ENCODE measurements around the gene CLTCL1.

CLTCL1 gene

GRCh38 chr22:19275919-19276600 lies 15.5 kb downstream of the CLTCL1 start:
- no peaks in the 10 kb centered on the region for H3K36me3 ChIP-seq (ENCODE audit: control insufficient read depth in 2 of 2, insufficient read depth in 2 of 2, low read length in 2 of 2)
- H3K9me3 ChIP-seq (ENCODE audit: control insufficient read depth in 2 of 2, low read length in 2 of 2) = no peaks in the 10 kb centered on the region
- H3K9ac ChIP-seq (ENCODE audit: low read depth in 1 of 2, low read length in 2 of 2) = no peak overlapping the region
- H3K27me3 ChIP-seq (ENCODE audit: control insufficient read depth in 2 of 2, insufficient read depth in 2 of 2, low read length in 2 of 2) = no peaks in the 10 kb centered on the region
- peaks cover 0 to 10% of the 10 kb centered on the region in 2 donors for H3K4me1 ChIP-seq (ENCODE audit: control insufficient read depth in 2 of 2, insufficient read depth in 2 of 2, low read length in 2 of 2)
- peak overlapping the region in 1 of 2 donors; percentile 13 for H3K4me3 ChIP-seq (ENCODE audit: low read length in 2 of 2)
- no peak overlapping the region for H3K27ac ChIP-seq (ENCODE audit: low read depth in 2 of 2, low read length in 2 of 2)

GRCh38 chr22:19275513-19275912 lies 16.0 kb downstream of the CLTCL1 start:
- H3K27me3 ChIP-seq (ENCODE audit: control insufficient read depth in 2 of 2, insufficient read depth in 2 of 2, low read length in 2 of 2) = no peaks in the 10 kb centered on the region
- H3K27ac ChIP-seq (ENCODE audit: low read depth in 2 of 2, low read length in 2 of 2) = no peak overlapping the region
- no peaks in the 10 kb centered on the region for H3K9me3 ChIP-seq (ENCODE audit: control insufficient read depth in 2 of 2, low read length in 2 of 2)
- no peak overlapping the region for H3K9ac ChIP-seq (ENCODE audit: low read depth in 1 of 2, low read length in 2 of 2)
- peaks cover 0 to 14% of the 10 kb centered on the region in 2 donors for H3K4me1 ChIP-seq (ENCODE audit: control insufficient read depth in 2 of 2, insufficient read depth in 2 of 2, low read length in 2 of 2)
- H3K36me3 ChIP-seq (ENCODE audit: control insufficient read depth in 2 of 2, insufficient read depth in 2 of 2, low read length in 2 of 2) = no peaks in the 10 kb centered on the region
- H3K4me3 ChIP-seq (ENCODE audit: low read length in 2 of 2) = no peak overlapping the region

- Histone ChIP-seq H3K9ac (ENCODE audit: low read depth in 1 of 2, low read length in 2 of 2) (no peak overlapping the region), H3K9me3 (ENCODE audit: control insufficient read depth in 2 of 2, low read length in 2 of 2) (no peaks in the 10 kb centered on the region), H3K27me3 (ENCODE audit: control insufficient read depth in 2 of 2, insufficient read depth in 2 of 2, low read length in 2 of 2) (no peaks in the 10 kb centered on the region), H3K4me3 (ENCODE audit: low read length in 2 of 2) (no peak overlapping the region), H3K27ac (ENCODE audit: low read depth in 2 of 2, low read length in 2 of 2) (no peak overlapping the region), H3K36me3 (ENCODE audit: control insufficient read depth in 2 of 2, insufficient read depth in 2 of 2, low read length in 2 of 2) (no peaks in the 10 kb centered on the region), H3K4me1 (ENCODE audit: control insufficient read depth in 2 of 2, insufficient read depth in 2 of 2, low read length in 2 of 2) (peaks cover 0 to 14% of the 10 kb centered on the region in 2 donors)
Observed at GRCh38 chr22:19275104-19275503, 16.4 kb downstream of the CLTCL1 start.

- Histone ChIP-seq H3K4me1 (ENCODE audit: control insufficient read depth in 2 of 2, insufficient read depth in 2 of 2, low read length in 2 of 2) (peaks cover 0 to 14% of the 10 kb centered on the region in 2 donors), H3K27me3 (ENCODE audit: control insufficient read depth in 2 of 2, insufficient read depth in 2 of 2, low read length in 2 of 2) (no peaks in the 10 kb centered on the region), H3K9ac (ENCODE audit: low read depth in 1 of 2, low read length in 2 of 2) (no peak overlapping the region), H3K27ac (ENCODE audit: low read depth in 2 of 2, low read length in 2 of 2) (peak overlapping the region in 1 of 2 donors; percentile 41), H3K4me3 (ENCODE audit: low read length in 2 of 2) (no peak overlapping the region), H3K36me3 (ENCODE audit: control insufficient read depth in 2 of 2, insufficient read depth in 2 of 2, low read length in 2 of 2) (no peaks in the 10 kb centered on the region), H3K9me3 (ENCODE audit: control insufficient read depth in 2 of 2, low read length in 2 of 2) (no peaks in the 10 kb centered on the region)
Observed at GRCh38 chr22:19271856-19272535, 19.5 kb downstream of the CLTCL1 start.

- no peak overlapping the region for H3K9ac ChIP-seq (ENCODE audit: low read depth in 1 of 2, low read length in 2 of 2)
- no peaks in the 10 kb centered on the region for H3K27me3 ChIP-seq (ENCODE audit: control insufficient read depth in 2 of 2, insufficient read depth in 2 of 2, low read length in 2 of 2)
- peaks cover 0 to 14% of the 10 kb centered on the region in 2 donors for H3K4me1 ChIP-seq (ENCODE audit: control insufficient read depth in 2 of 2, insufficient read depth in 2 of 2, low read length in 2 of 2)
- H3K4me3 ChIP-seq (ENCODE audit: low read length in 2 of 2) = no peak overlapping the region
- H3K9me3 ChIP-seq (ENCODE audit: control insufficient read depth in 2 of 2, low read length in 2 of 2) = no peaks in the 10 kb centered on the region
- H3K27ac ChIP-seq (ENCODE audit: low read depth in 2 of 2, low read length in 2 of 2) = peak overlapping the region in 1 of 2 donors; percentile 41
- H3K36me3 ChIP-seq (ENCODE audit: control insufficient read depth in 2 of 2, insufficient read depth in 2 of 2, low read length in 2 of 2) = no peaks in the 10 kb centered on the region
Observed at GRCh38 chr22:19271273-19271855, 20.2 kb downstream of the CLTCL1 start.

- H3K36me3 ChIP-seq (ENCODE audit: control insufficient read depth in 2 of 2, insufficient read depth in 2 of 2, low read length in 2 of 2) = no peaks in the 10 kb centered on the region
- no peaks in the 10 kb centered on the region for H3K27me3 ChIP-seq (ENCODE audit: control insufficient read depth in 2 of 2, insufficient read depth in 2 of 2, low read length in 2 of 2)
- peak overlapping the region in 1 of 2 donors; percentile 7 for H3K27ac ChIP-seq (ENCODE audit: low read depth in 2 of 2, low read length in 2 of 2)
- H3K4me1 ChIP-seq (ENCODE audit: control insufficient read depth in 2 of 2, insufficient read depth in 2 of 2, low read length in 2 of 2) = peaks cover 0 to 14% of the 10 kb centered on the region in 2 donors
- H3K9me3 ChIP-seq (ENCODE audit: control insufficient read depth in 2 of 2, low read length in 2 of 2) = peaks cover 0 to 4% of the 10 kb centered on the region in 2 donors
- H3K9ac ChIP-seq (ENCODE audit: low read depth in 1 of 2, low read length in 2 of 2) = no peak overlapping the region
- H3K4me3 ChIP-seq (ENCODE audit: low read length in 2 of 2) = no peak overlapping the region
Observed at GRCh38 chr22:19270873-19271272, 20.6 kb downstream of the CLTCL1 start.

GRCh38 chr22:19266547-19267086 lies 24.9 kb downstream of the CLTCL1 start:
- H3K36me3 ChIP-seq (ENCODE audit: control insufficient read depth in 2 of 2, insufficient read depth in 2 of 2, low read length in 2 of 2) = no peaks in the 10 kb centered on the region
- H3K9ac ChIP-seq (ENCODE audit: low read depth in 1 of 2, low read length in 2 of 2) = no peak overlapping the region
- no peak overlapping the region for H3K27ac ChIP-seq (ENCODE audit: low read depth in 2 of 2, low read length in 2 of 2)
- peaks cover 0 to 8% of the 10 kb centered on the region in 2 donors for H3K4me1 ChIP-seq (ENCODE audit: control insufficient read depth in 2 of 2, insufficient read depth in 2 of 2, low read length in 2 of 2)
- no peak overlapping the region for H3K4me3 ChIP-seq (ENCODE audit: low read length in 2 of 2)
- peaks cover 0 to 4% of the 10 kb centered on the region in 2 donors for H3K9me3 ChIP-seq (ENCODE audit: control insufficient read depth in 2 of 2, low read length in 2 of 2)
- H3K27me3 ChIP-seq (ENCODE audit: control insufficient read depth in 2 of 2, insufficient read depth in 2 of 2, low read length in 2 of 2) = no peaks in the 10 kb centered on the region

GRCh38 chr22:19265779-19266178 lies 25.7 kb downstream of the CLTCL1 start:
- peaks cover 0 to 4% of the 10 kb centered on the region in 2 donors for H3K9me3 ChIP-seq (ENCODE audit: control insufficient read depth in 2 of 2, low read length in 2 of 2)
- H3K27me3 ChIP-seq (ENCODE audit: control insufficient read depth in 2 of 2, insufficient read depth in 2 of 2, low read length in 2 of 2) = no peaks in the 10 kb centered on the region
- H3K27ac ChIP-seq (ENCODE audit: low read depth in 2 of 2, low read length in 2 of 2) = no peak overlapping the region
- no peak overlapping the region for H3K9ac ChIP-seq (ENCODE audit: low read depth in 1 of 2, low read length in 2 of 2)
- no peaks in the 10 kb centered on the region for H3K36me3 ChIP-seq (ENCODE audit: control insufficient read depth in 2 of 2, insufficient read depth in 2 of 2, low read length in 2 of 2)
- H3K4me3 ChIP-seq (ENCODE audit: low read length in 2 of 2) = no peak overlapping the region
- peaks cover 0 to under 1% of the 10 kb centered on the region in 2 donors for H3K4me1 ChIP-seq (ENCODE audit: control insufficient read depth in 2 of 2, insufficient read depth in 2 of 2, low read length in 2 of 2)

GRCh38 chr22:19260804-19261203 lies 30.7 kb downstream of the CLTCL1 start:
- peaks cover 0 to 3% of the 10 kb centered on the region in 2 donors for H3K36me3 ChIP-seq (ENCODE audit: control insufficient read depth in 2 of 2, insufficient read depth in 2 of 2, low read length in 2 of 2)
- H3K27me3 ChIP-seq (ENCODE audit: control insufficient read depth in 2 of 2, insufficient read depth in 2 of 2, low read length in 2 of 2) = no peaks in the 10 kb centered on the region
- H3K9me3 ChIP-seq (ENCODE audit: control insufficient read depth in 2 of 2, low read length in 2 of 2) = no peaks in the 10 kb centered on the region
- H3K9ac ChIP-seq (ENCODE audit: low read depth in 1 of 2, low read length in 2 of 2) = no peak overlapping the region
- no peak overlapping the region for H3K27ac ChIP-seq (ENCODE audit: low read depth in 2 of 2, low read length in 2 of 2)
- peaks cover 0 to 2% of the 10 kb centered on the region in 2 donors for H3K4me1 ChIP-seq (ENCODE audit: control insufficient read depth in 2 of 2, insufficient read depth in 2 of 2, low read length in 2 of 2)
- H3K4me3 ChIP-seq (ENCODE audit: low read length in 2 of 2) = no peak overlapping the region

GRCh38 chr22:19260194-19260593 lies 31.3 kb downstream of the CLTCL1 start:
- Histone ChIP-seq H3K27ac (ENCODE audit: low read depth in 2 of 2, low read length in 2 of 2) (peak overlapping the region in 1 of 2 donors; percentile 8), H3K9me3 (ENCODE audit: control insufficient read depth in 2 of 2, low read length in 2 of 2) (no peaks in the 10 kb centered on the region)

More at GRCh38 chr22:19260194-19260593, 31.3 kb downstream of the CLTCL1 start:
- Histone ChIP-seq H3K36me3 (ENCODE audit: control insufficient read depth in 2 of 2, insufficient read depth in 2 of 2, low read length in 2 of 2) (peaks cover 0 to 3% of the 10 kb centered on the region in 2 donors), H3K27me3 (ENCODE audit: control insufficient read depth in 2 of 2, insufficient read depth in 2 of 2, low read length in 2 of 2) (no peaks in the 10 kb centered on the region), H3K4me1 (ENCODE audit: control insufficient read depth in 2 of 2, insufficient read depth in 2 of 2, low read length in 2 of 2) (peaks cover 0 to 2% of the 10 kb centered on the region in 2 donors), H3K9ac (ENCODE audit: low read depth in 1 of 2, low read length in 2 of 2) (no peak overlapping the region), H3K4me3 (ENCODE audit: low read length in 2 of 2) (peak overlapping the region in 1 of 2 donors; percentile 66)
